Omental fat pad (tissue), 4 donors: ENCODE results near the gene ANTXR2. TPM values are rescaled to one million over a fixed set of nuclear protein-coding genes. Genes with fewer than 3 reads are reported as not detected.

Source experiments
- ATAC-seq: fragments of 150-250 bp; one replicate; pipeline ENCODE4 v1.9.1; 2016; ENCODE audit warnings: mild to moderate bottlenecking, moderate library complexity; ENCODE audit not compliant: low FRiP score
- DNase-seq: peaks from one replicate; pipeline ENCODE4 v3.0.0-alpha.2; 2019; ENCODE audit warnings: low spot score
- CTCF ChIP-seq, 3 donors: fragments of 450-650 bp; IDR thresholded peaks; one replicate each; pipeline ENCODE4 v1.5.1; 2016 to 2017; ENCODE audit warnings: antibody characterized with exemption in 3 of 3, mild to moderate bottlenecking in 3 of 3, moderate library complexity in 2 of 3
- total RNA-seq, 4 donors: library from RNA; depleted of rRNA; stranded (reverse); fragments of >200 nt; gene quantifications; one replicate each; pipeline ENCODE4 v1.1.0, GENCODE V29; 2016

ANTXR2 gene
- total RNA-seq, 4 donors from 2014 or later: 86.7 to 208 (median 139) TPM

GRCh38 chr4:79913581-79913980 lies 159.4 kb downstream of the ANTXR2 start:
- TF ChIP-seq CTCF (IDR thresholded peaks at IDR 0.05): no peak
- DNase-seq (no peak), ATAC-seq (no peak)

GRCh38 chr4:79907001-79907400 lies 166.0 kb downstream of the ANTXR2 start:
- no peak for DNase-seq
- ATAC-seq: no peak
- TF ChIP-seq CTCF (IDR thresholded peaks at IDR 0.05): no peak

- DNase-seq: no peak
- no peak for ATAC-seq
- TF ChIP-seq CTCF (IDR thresholded peaks at IDR 0.05): no peak
Measured at GRCh38 chr4:79906303-79906702, 166.7 kb downstream of the ANTXR2 start.

- no peak for DNase-seq
- ATAC-seq: no peak
- TF ChIP-seq CTCF (IDR thresholded peaks at IDR 0.05): no peak
Measured at GRCh38 chr4:79905212-79905611, 167.8 kb downstream of the ANTXR2 start.

GRCh38 chr4:79904331-79904730 lies 168.7 kb downstream of the ANTXR2 start:
- ATAC-seq (no peak), DNase-seq (no peak)
- no peak for TF ChIP-seq CTCF (IDR thresholded peaks at IDR 0.05)

- TF ChIP-seq CTCF (IDR thresholded peaks at IDR 0.05): no peak
- no peak for DNase-seq
- ATAC-seq: no peak
Measured at GRCh38 chr4:79900182-79900581, 172.8 kb downstream of the ANTXR2 start.

GRCh38 chr4:79899481-79899880 lies 173.5 kb downstream of the ANTXR2 start:
- DNase-seq (no peak), ATAC-seq (no peak)
- no peak for TF ChIP-seq CTCF (IDR thresholded peaks at IDR 0.05)
